Measurements from ENCODE around the gene CDK3. TPM values are rescaled to one million over a fixed set of nuclear protein-coding genes. Genes with fewer than 3 reads are reported as not detected.
"Not testable (repeated sequence)": the region's sequence is repeated elsewhere in the genome, so short reads cannot be mapped to it uniquely, and the experiment has no call there.

CDK3 gene
- total RNA-seq, 1 donor: 1.1 TPM

GRCh38 chr17:76039121-76039520 lies 38.5 kb downstream of the CDK3 start:
- TF ChIP-seq CTCF (IDR thresholded peaks at IDR 0.05; ENCODE audit: insufficient read depth, low read length): no peak
- DNase-seq (ENCODE audit: low read depth): no peak

GRCh38 chr17:76040376-76040775 lies 39.7 kb downstream of the CDK3 start:
- TF ChIP-seq CTCF (IDR thresholded peaks at IDR 0.05; ENCODE audit: insufficient read depth, low read length): no peak
- no peak for DNase-seq (ENCODE audit: low read depth)
- no peak overlapping the region for H3K4me3 ChIP-seq (ENCODE audit: low read depth, low read length)

More at GRCh38 chr17:76039121-76039520, 38.5 kb downstream of the CDK3 start:
- no peak overlapping the region for H3K4me3 ChIP-seq (ENCODE audit: low read depth, low read length)

GRCh38 chr17:76042868-76043267 lies 42.2 kb downstream of the CDK3 start:
- not testable (repeated sequence) for H3K4me3 ChIP-seq (ENCODE audit: low read depth, low read length)

GRCh38 chr17:76044475-76045007 lies 43.9 kb downstream of the CDK3 start:
- DNase-seq (ENCODE audit: low read depth); H3K4me3 ChIP-seq (ENCODE audit: low read depth, low read length): not testable (repeated sequence)

More at GRCh38 chr17:76042868-76043267, 42.2 kb downstream of the CDK3 start:
- DNase-seq (ENCODE audit: low read depth): not testable (repeated sequence)

- TF ChIP-seq CTCF (IDR thresholded peaks at IDR 0.05; ENCODE audit: insufficient read depth, low read length): no peak
- H3K4me3 ChIP-seq (ENCODE audit: low read depth, low read length): no peak overlapping the region
- DNase-seq (ENCODE audit: low read depth): no peak
Observed at GRCh38 chr17:76046064-76046463, 45.4 kb downstream of the CDK3 start.

- H3K4me3 ChIP-seq (ENCODE audit: low read depth, low read length): no peak overlapping the region
- DNase-seq (ENCODE audit: low read depth): no peak
- no peak for TF ChIP-seq CTCF (IDR thresholded peaks at IDR 0.05; ENCODE audit: insufficient read depth, low read length)
Observed at GRCh38 chr17:76048025-76048605, 47.5 kb downstream of the CDK3 start.

GRCh38 chr17:76048711-76049110 lies 48.1 kb downstream of the CDK3 start:
- no peak for TF ChIP-seq CTCF (IDR thresholded peaks at IDR 0.05; ENCODE audit: insufficient read depth, low read length)
- no peak overlapping the region for H3K4me3 ChIP-seq (ENCODE audit: low read depth, low read length)
- DNase-seq (ENCODE audit: low read depth): no peak

- DNase-seq (ENCODE audit: low read depth): no peak
- no peak overlapping the region for H3K4me3 ChIP-seq (ENCODE audit: low read depth, low read length)
- TF ChIP-seq CTCF (IDR thresholded peaks at IDR 0.05; ENCODE audit: insufficient read depth, low read length): no peak
Observed at GRCh38 chr17:76049239-76049638, 48.6 kb downstream of the CDK3 start.
